ENCODE measurements around the gene GRIK4. TPM values are rescaled to one million over a fixed set of nuclear protein-coding genes. Genes with fewer than 3 reads are reported as not detected.

The GRIK4 gene
- total and polyA plus RNA-seq, 2 donors (not counting 3 experiments of a cell fraction or from before 2014, with no cell fraction given) = 0.81 to 1.6 TPM

GRCh38 chr11:120577624-120578363, 66.2 kb downstream of the GRIK4 start:
- Histone ChIP-seq H3K9ac (replicated peaks; ENCODE audit: extremely low read depth, insufficient read depth, low read length) (no peak overlapping the region), H2AFZ (ENCODE audit: low read depth, low read length) (no peak overlapping the region), H3K36me3 (ENCODE audit: control insufficient read depth in 2 of 2, extremely low read depth in 1 of 2, insufficient read depth in 2 of 2, low read length in 2 of 2) (no peaks in the 10 kb centered on the region), H3K79me2 (ENCODE audit: control insufficient read depth, insufficient read depth, low read length) (no peaks in the 10 kb centered on the region), H4K20me1 (replicated peaks; ENCODE audit: control insufficient read depth, extremely low read depth, insufficient read depth, low read length) (no peaks in the 10 kb centered on the region), H3K27ac (ENCODE audit: insufficient read depth, low read depth, low read length) (no peak overlapping the region), H3K4me3 (replicated peaks in 1 of 3; ENCODE audit: insufficient read depth in 1 of 3, low read depth in 1 of 3, low read length in 3 of 3) (no peak overlapping the region), H3K9me3 (replicated peaks; ENCODE audit: control insufficient read depth, insufficient read depth, low read length) (no peaks in the 10 kb centered on the region), H3K27me3 (ENCODE audit: control insufficient read depth in 2 of 2, insufficient read depth in 2 of 2, low read length in 2 of 2) (peaks cover 0 to 3% of the 10 kb centered on the region in 2 experiments), H3K4me1 (ENCODE audit: control insufficient read depth, extremely low read depth, insufficient read depth, low read length) (no peaks in the 10 kb centered on the region), H3K9me1 (replicated peaks; ENCODE audit: control insufficient read depth, extremely low read depth, insufficient read depth, low read length) (no peaks in the 10 kb centered on the region), H3K4me2 (ENCODE audit: insufficient read depth, low read length) (no peak overlapping the region)
- POLR2A ChIA-PET = no interaction called here
- intact Hi-C loops (cut with micrococcal nuclease) (no loop called here), dilution Hi-C loops (cut with MboI; ENCODE audit: extremely low pct_ligation_motif_present, low sequenced_read_pairs) (no loop called here)
- DNase-seq (ENCODE audit: low read depth, low spot score) (no peak), FAIRE-seq (no peak)
- TF ChIP-seq POLR2AphosphoS5 (IDR thresholded peaks at IDR 0.05; ENCODE audit: insufficient read depth, low read depth, low read length) (no peak), FOS (IDR thresholded peaks at IDR 0.05; ENCODE audit: borderline replicate concordance, insufficient read depth, low read length) (no peak), GATA2 (IDR thresholded peaks at IDR 0.05; ENCODE audit: insufficient read depth, insufficient read length, low read depth, low read length) (no peak), CTCF (IDR thresholded peaks at IDR 0.05; ENCODE audit: extremely low read depth in 1 of 2, insufficient read depth in 1 of 2, low read depth in 1 of 2, low read length in 2 of 2) (no peak), MYC (IDR thresholded peaks at IDR 0.05; ENCODE audit: low read depth, low read length) (no peak), EZH2 (IDR thresholded peaks at IDR 0.05; ENCODE audit: borderline replicate concordance, low read depth, low read length, severe bottlenecking) (no peak), MAX (IDR thresholded peaks at IDR 0.05; ENCODE audit: insufficient read depth, insufficient read length) (no peak), POLR2A (IDR thresholded peaks at IDR 0.05; ENCODE audit: low read depth, low read length) (no peak), JUN (IDR thresholded peaks at IDR 0.05; ENCODE audit: borderline replicate concordance, insufficient read depth, insufficient read length, low read depth) (no peak)
- CTCF ChIA-PET = interaction anchor here (3.2 kb wide), 1 partner anchor 12 kb away, joined by 10 read pairs; no protein-coding TSS in a partner anchor
- no TSS peak for BruUV-seq (replicated peaks)
